HepG2 (cell line): ENCODE measurements around the gene NACC2. TPM values are rescaled to one million over a fixed set of nuclear protein-coding genes. Genes with fewer than 3 reads are reported as not detected.

Experiments used
- AGO2 ChIP-seq: fragments of 200-400 bp; formaldehyde crosslinking; optimal IDR thresholded peaks from 2 replicates; pipeline ENCODE3; 2017; ENCODE audit warnings: mild to moderate bottlenecking, low read depth, low read length, moderate library complexity
- ARID2 ChIP-seq: sonication (generic); formaldehyde crosslinking; IDR thresholded peaks from 2 replicates; pipeline ENCODE4 v1.8.1; 2022; ENCODE audit warnings: mild to moderate bottlenecking, missing genetic modification reagents, borderline replicate concordance
- ARID4A ChIP-seq: sonication (generic); formaldehyde crosslinking; IDR thresholded peaks from 2 replicates; pipeline ENCODE4 v1.5.0; 2020; ENCODE audit warnings: mild to moderate bottlenecking, missing genetic modification reagents, borderline replicate concordance
- ELF3 ChIP-seq: IDR thresholded peaks from 2 replicates; pipeline ENCODE4 v1.6.1; 2016; ENCODE audit warnings: missing genetic modification reagents, missing compliant biosample characterization
- EP300 ChIP-seq, 3 experiments: sonication (generic) in 1 of 3; formaldehyde crosslinking in 1 of 3; IDR thresholded peaks; 2 replicates each; pipeline versions ENCODE4 v1.5.1 to v1.6.1; 2011 to 2020; ENCODE audit warnings: low read depth in 2 of 3, low read length in 2 of 3, borderline replicate concordance in 1 of 3, improper control_type of control experiment in 1 of 3, mild to moderate bottlenecking in 1 of 3, missing genetic modification reagents in 1 of 3, moderate library complexity in 1 of 3
- GZF1 ChIP-seq: sonication (generic); formaldehyde crosslinking; IDR thresholded peaks from 2 replicates; pipeline ENCODE4 v1.5.1; 2020; ENCODE audit warnings: mild to moderate bottlenecking, missing genetic modification reagents
- HCFC1 ChIP-seq: fragments of 150-350 bp; IDR thresholded peaks from 2 replicates; pipeline ENCODE4 v1.6.1; 2014; ENCODE audit warnings: low read depth, low read length
- ISX ChIP-seq: sonication (generic); formaldehyde crosslinking; conservative IDR thresholded peaks from 2 replicates; pipeline ENCODE4 v1.5.0; 2020; ENCODE audit warnings: missing genetic modification reagents
- PATZ1 ChIP-seq: sonication (generic); formaldehyde crosslinking; IDR thresholded peaks from 2 replicates; pipeline ENCODE4 v1.4.0; 2020; ENCODE audit warnings: missing genetic modification reagents
- PHB2 ChIP-seq: fragments of 450-650 bp; IDR thresholded peaks from 2 replicates; pipeline ENCODE4 v1.6.1; 2018; ENCODE audit not compliant: partially characterized antibody
- POLR2G ChIP-seq: fragments of 200-400 bp; formaldehyde crosslinking; IDR thresholded peaks from 2 replicates; pipeline ENCODE4 v1.6.1; 2018; ENCODE audit warnings: mild to moderate bottlenecking, low read depth, low read length, moderate library complexity
- RBM22 ChIP-seq: fragments of 200-400 bp; formaldehyde crosslinking; optimal IDR thresholded peaks from 2 replicates; pipeline ENCODE3; 2017; ENCODE audit warnings: mild to moderate bottlenecking, low read length, moderate library complexity
- RXRA ChIP-seq: sonication (generic); formaldehyde crosslinking; IDR thresholded peaks from 2 replicates; pipeline ENCODE4 v1.5.1; 2020; ENCODE audit warnings: missing genetic modification reagents
- SCMH1 ChIP-seq: sonication (generic); formaldehyde crosslinking; IDR thresholded peaks from 2 replicates; pipeline ENCODE4 v1.9.0; 2021; ENCODE audit warnings: missing genetic modification reagents, mild to moderate bottlenecking, borderline replicate concordance
- SRF ChIP-seq: IDR thresholded peaks from 2 replicates; pipeline ENCODE4 v1.6.1; 2011; ENCODE audit warnings: mild to moderate bottlenecking, low read depth, low read length, moderate library complexity
- SRY ChIP-seq: sonication (generic); formaldehyde crosslinking; IDR thresholded peaks from 2 replicates; pipeline ENCODE4 v1.8.0; 2022; ENCODE audit warnings: mild to moderate bottlenecking, missing genetic modification reagents
- XBP1 ChIP-seq: sonication (generic); formaldehyde crosslinking; IDR thresholded peaks from 2 replicates; pipeline ENCODE4 v1.5.0; 2020; ENCODE audit warnings: missing genetic modification reagents
- ZMAT5 ChIP-seq: sonication (generic); formaldehyde crosslinking; IDR thresholded peaks from 2 replicates; pipeline ENCODE4 v1.5.0; 2020; ENCODE audit warnings: mild to moderate bottlenecking, low read depth, missing genetic modification reagents, borderline replicate concordance
- ZNF468 ChIP-seq: sonication (generic); formaldehyde crosslinking; IDR thresholded peaks from 2 replicates; pipeline ENCODE4 v1.8.0; 2022; ENCODE audit warnings: mild to moderate bottlenecking, moderate library complexity, missing genetic modification reagents
- ZNF724P ChIP-seq: sonication (generic); formaldehyde crosslinking; IDR thresholded peaks from 2 replicates; pipeline ENCODE4 v1.8.0; 2022; ENCODE audit warnings: missing genetic modification reagents, borderline replicate concordance
- polyA plus RNA-seq, 8 experiments: library from polyadenylated mRNA; depleted of rRNA in 3 of 8; stranded (reverse) in 7 of 8; unstranded in 1 of 8; fragments of >200 nt; fragmentation: Illumina TruSeq in 4 of 8; extraction: Trizol in 4 of 8; gene quantifications; 2 replicates each; pipeline versions ENCODE4 v1.2.1 to v1.2.3, GENCODE V29; 2011 to 2016; ENCODE audit warnings: low read depth in 4 of 8, missing spikeins in 1 of 8, mixed read lengths in 1 of 8; ENCODE audit not compliant: insufficient read depth in 1 of 8
- total RNA-seq, 5 experiments: library from RNA; depleted of rRNA; stranded (reverse); fragments of >200 nt; fragmentation: Illumina TruSeq; extraction: Trizol; gene quantifications; 2 replicates each; pipeline ENCODE4 v1.2.3, GENCODE V29; 2016; ENCODE audit warnings: low read depth in 1 of 5

NACC2 gene
- total and polyA plus RNA-seq, 2 of the 13 experiments (the other 11 are each of a cell fraction or from before 2014, with no cell fraction given), result 5.9 to 12.3 TPM

- TF ChIP-seq ARID4A (peak; percentile 8; the same call in 1 of the 2 replicates), ZMAT5 (CRISPR knock-in tag) (no peak), XBP1 (no peak), GZF1 (CRISPR knock-in tag) (no peak), RBM22 (peak; percentile 13), ZNF468 (0 out of 2 replicates have a peak, but pooled peaks have one; percentile 34), SRF (no peak), SRY (CRISPR knock-in tag) (0 out of 2 replicates have a peak, but pooled peaks have one; percentile 28), ELF3 (CRISPR knock-in tag) (no peak), SCMH1 (CRISPR knock-in tag) (no peak), AGO2 (peak; percentile 69), EP300 (IDR thresholded peaks at IDR 0.05; ENCODE audit: low read depth in 2 of 2, low read length in 2 of 2) (no peak), EP300 (CRISPR knock-in tag; IDR thresholded peaks at IDR 0.05; ENCODE audit: borderline replicate concordance) (no peak), PATZ1 (CRISPR knock-in tag) (peak; percentile 59), ARID2 (no peak), HCFC1 (no peak), PHB2 (no peak), RXRA (CRISPR knock-in tag) (0 out of 2 replicates have a peak, but pooled peaks have one; percentile 14), POLR2G (0 out of 2 replicates have a peak, but pooled peaks have one; percentile 32), ZNF724P (CRISPR knock-in tag) (no peak), ISX (CRISPR knock-in tag) (no peak)
These were observed 91.5 kb downstream of the NACC2 start (continued) for GRCh38 chr9:136003411-136004218.
